IMR-90 (cell line): ENCODE measurements around the gene RGS3. TPM values are rescaled to one million over a fixed set of nuclear protein-coding genes. Genes with fewer than 3 reads are reported as not detected.

ENCODE experiments used
- ATAC-seq: fragments of 200-7000 bp; cut with Tn5 transposase; 2 replicates; pipeline ENCODE4 v1.9.1; 2020; ENCODE audit warnings: low read depth, mild to moderate bottlenecking, moderate library complexity
- BruUV-seq: library from RNA; stranded (reverse); fragments of 400-500 nt; replicated peaks from 2 replicates; lab custom pipeline; 2021; lab: Mats Ljungman, UMichigan
- CTCF ChIA-PET: fragments of 300-600 bp; formaldehyde crosslinking; extraction: SDS; loops from one replicate; lab custom pipeline; 2021; ENCODE audit warnings: antibody characterized with exemption; lab: Yijun Ruan, JAX
- POLR2A ChIA-PET: fragments of 300-600 bp; sonication (Branson Sonifier 250); formaldehyde crosslinking; loops from one replicate; lab custom pipeline; 2022; ENCODE audit warnings: antibody characterized with exemption; ENCODE audit not compliant: unreplicated experiment; lab: Charles Lee
- DNase-seq: peaks from one replicate; pipeline ENCODE4 v3.0.0; 2013
- H2AFZ ChIP-seq: replicated peaks from 2 replicates; pipeline ENCODE3; 2013; ENCODE audit warnings: low read length, mild to moderate bottlenecking; ENCODE audit not compliant: poor library complexity
- H2AK5ac ChIP-seq: 2 replicates; pipeline ENCODE4 v1.6.1; 2013; ENCODE audit warnings: low read depth, low read length, inconsistent platforms
- H2AK9ac ChIP-seq: replicated peaks from 2 replicates; pipeline ENCODE3; 2013; ENCODE audit warnings: mild to moderate bottlenecking, low read depth, low read length, moderate library complexity; ENCODE audit not compliant: poor library complexity
- H2BK120ac ChIP-seq: 2 replicates; pipeline ENCODE4 v1.6.1; 2013; ENCODE audit warnings: low read depth, low read length, inconsistent platforms
- H2BK15ac ChIP-seq: 3 replicates; pipeline ENCODE4 v1.6.1; 2013; ENCODE audit warnings: low read depth, low read length, inconsistent platforms
- H2BK20ac ChIP-seq: 2 replicates; pipeline ENCODE4 v1.6.1; 2013; ENCODE audit warnings: low read depth, mild to moderate bottlenecking, inconsistent platforms, low read length, moderate library complexity
- H2BK5ac ChIP-seq: 2 replicates; pipeline ENCODE4 v1.6.1; 2013; ENCODE audit warnings: mild to moderate bottlenecking, low read depth, low read length, inconsistent platforms; ENCODE audit not compliant: poor library complexity, severe bottlenecking
- H3K14ac ChIP-seq: replicated peaks from 2 replicates; pipeline ENCODE4 v1.6.1; 2013; ENCODE audit warnings: low read depth, low read length, inconsistent platforms
- H3K18ac ChIP-seq: 2 replicates; pipeline ENCODE4 v1.6.1; 2013; ENCODE audit warnings: low read depth, low read length, control low read depth
- H3K23ac ChIP-seq: 2 replicates; pipeline ENCODE4 v1.6.1; 2013; ENCODE audit warnings: low read depth, low read length, inconsistent platforms
- H3K27ac ChIP-seq: 2 replicates; pipeline ENCODE4 v1.5.1; 2013; ENCODE audit warnings: mild to moderate bottlenecking, control low read depth, low read length; ENCODE audit not compliant: insufficient read depth
- H3K27me3 ChIP-seq: 2 replicates; pipeline ENCODE4 v1.6.1; 2013; ENCODE audit warnings: low read length; ENCODE audit not compliant: control insufficient read depth, insufficient read depth
- H3K36me3 ChIP-seq: 2 replicates; pipeline ENCODE4 v1.6.1; 2013; ENCODE audit warnings: low read length, mixed read lengths; ENCODE audit not compliant: control insufficient read depth, insufficient read depth
- H3K4ac ChIP-seq: 2 replicates; pipeline ENCODE4 v1.6.1; 2013; ENCODE audit warnings: low read depth, low read length, inconsistent platforms
- H3K4me1 ChIP-seq: 2 replicates; pipeline ENCODE4 v1.6.1; 2013; ENCODE audit warnings: low read length, mixed read lengths; ENCODE audit not compliant: control insufficient read depth, insufficient read depth
- H3K4me2 ChIP-seq: 2 replicates; pipeline ENCODE4 v1.6.1; 2013; ENCODE audit warnings: low read depth, mild to moderate bottlenecking, control low read depth, low read length, moderate library complexity
- H3K4me3 ChIP-seq: 2 replicates; pipeline ENCODE4 v1.5.1; 2013; ENCODE audit warnings: low read depth, mild to moderate bottlenecking, control low read depth, low read length, moderate library complexity; ENCODE audit not compliant: insufficient read depth
- H3K56ac ChIP-seq: 2 replicates; pipeline ENCODE4 v1.6.1; 2013; ENCODE audit warnings: low read length, inconsistent platforms; ENCODE audit not compliant: insufficient read depth; ENCODE audit errors: extremely low read depth
- H3K79me1 ChIP-seq, 2 experiments: 2 replicates each; pipeline ENCODE4 v1.6.1; 2013; ENCODE audit warnings: low read length in 2 of 2, inconsistent platforms in 1 of 2, low read depth in 1 of 2
- H3K9ac ChIP-seq: 2 replicates; pipeline ENCODE4 v1.6.1; 2013; ENCODE audit warnings: low read depth, low read length, control low read depth
- H3K9me1 ChIP-seq: 2 replicates; pipeline ENCODE4 v1.6.1; 2013; ENCODE audit warnings: low read length, inconsistent platforms; ENCODE audit not compliant: insufficient read depth
- H3K9me3 ChIP-seq: 2 replicates; pipeline ENCODE4 v1.6.1; 2013; ENCODE audit warnings: low read length; ENCODE audit not compliant: control insufficient read depth, insufficient read depth
- H4K20me1 ChIP-seq: 2 replicates; pipeline ENCODE4 v1.6.1; 2013; ENCODE audit warnings: low read length, inconsistent platforms; ENCODE audit not compliant: insufficient read depth
- H4K5ac ChIP-seq: 2 replicates; pipeline ENCODE4 v1.6.1; 2013; ENCODE audit warnings: mild to moderate bottlenecking, low read depth, low read length, control low read depth
- H4K8ac ChIP-seq, 2 experiments: 2 replicates each; pipeline ENCODE4 v1.6.1; 2013; ENCODE audit warnings: low read depth in 2 of 2, low read length in 2 of 2, control low read depth in 1 of 2, inconsistent platforms in 1 of 2
- H4K91ac ChIP-seq: 2 replicates; pipeline ENCODE4 v1.6.1; 2013; ENCODE audit warnings: low read depth, low read length, inconsistent platforms; ENCODE audit not compliant: insufficient read depth
- BHLHE40 ChIP-seq: fragments of 150-350 bp; IDR thresholded peaks from 2 replicates; pipeline ENCODE4 v1.6.1; 2016; ENCODE audit warnings: mild to moderate bottlenecking, low read depth, low read length
- CHD1 ChIP-seq: IDR thresholded peaks from 2 replicates; pipeline ENCODE4 v1.6.1; 2012; ENCODE audit warnings: low read depth, low read length, improper control_type of control experiment
- MAFK ChIP-seq: IDR thresholded peaks from 2 replicates; pipeline ENCODE4 v1.6.1; 2012; ENCODE audit warnings: low read depth, low read length, improper control_type of control experiment
- MAZ ChIP-seq: IDR thresholded peaks from 2 replicates; pipeline ENCODE4 v1.6.1; 2012; ENCODE audit warnings: low read depth, mild to moderate bottlenecking, low read length, improper control_type of control experiment, moderate library complexity, borderline replicate concordance
- MXI1 ChIP-seq: IDR thresholded peaks from 2 replicates; pipeline ENCODE4 v1.6.1; 2012; ENCODE audit warnings: low read depth, mild to moderate bottlenecking, low read length, moderate library complexity, borderline replicate concordance
- NFE2L2 ChIP-seq: fragments of 150-350 bp; IDR thresholded peaks from 2 replicates; pipeline ENCODE4 v1.6.1; 2016; ENCODE audit warnings: low read depth, mild to moderate bottlenecking, low read length
- POLR2A ChIP-seq: IDR thresholded peaks from 2 replicates; pipeline ENCODE4 v1.6.1; 2012; ENCODE audit warnings: mild to moderate bottlenecking, low read depth, low read length
- RAD21 ChIP-seq: IDR thresholded peaks from 2 replicates; pipeline ENCODE4 v1.6.1; 2012; ENCODE audit warnings: low read length, improper control_type of control experiment
- RCOR1 ChIP-seq: IDR thresholded peaks from 2 replicates; pipeline ENCODE4 v1.6.1; 2012; ENCODE audit warnings: mild to moderate bottlenecking, low read length, improper control_type of control experiment; ENCODE audit not compliant: insufficient replicate concordance
- SMC3 ChIP-seq: fragments of 150-350 bp; IDR thresholded peaks from 2 replicates; pipeline ENCODE4 v1.6.1; 2016; ENCODE audit warnings: low read depth, mild to moderate bottlenecking, antibody characterized with exemption, low read length, moderate library complexity
- WGBS, 2 experiments: methylation state at CpG; one replicate each; pipeline versions ENCODE4 v1.1.5 to v1.1.7; 2013; ENCODE audit warnings: missing lambda C conversion rate in 2 of 2; ENCODE audit not compliant: insufficient read length in 1 of 2; ENCODE audit errors: extremely low coverage in 2 of 2; 5-methylcytosine and 5-hydroxymethylcytosine counted together
- dilution Hi-C: fragments of 300-500 bp; cut with HindIII; formaldehyde crosslinking; loops from one replicate; pipeline ENCODE4 v1.14.3; 2018; ENCODE audit warnings: low sequenced_read_pairs; ENCODE audit not compliant: unreplicated experiment
- in situ Hi-C: fragments of 300-500 bp; cut with MboI; formaldehyde crosslinking; loops from 3 replicates; pipeline ENCODE4 v1.14.3; 2019; ENCODE audit warnings: low sequenced_read_pairs, inconsistent platforms, mixed read lengths
- intact Hi-C: fragments of 100-400 bp; cut with micrococcal nuclease; formaldehyde crosslinking; loops from 2 replicates; pipeline ENCODE4 v1.10.0; 2022
- polyA plus RNA-seq, 3 experiments: library from polyadenylated mRNA; depleted of rRNA; stranded (reverse); fragments of >200 nt; gene quantifications; 2 replicates each; pipeline ENCODE4 v1.2.3, GENCODE V29; 2012; ENCODE audit warnings: low replicate concordance in 1 of 3
- total RNA-seq: library from RNA; depleted of rRNA; stranded (reverse); fragments of >200 nt; gene quantifications from 2 replicates; pipeline ENCODE4 v1.2.3, GENCODE V29; 2012
- TF ChIP-seq, protein P1 (sequence below): fragments of 150-350 bp; IDR thresholded peaks from 2 replicates; pipeline ENCODE4 v1.6.1; 2017; ENCODE audit warnings: mild to moderate bottlenecking, antibody characterized with exemption, low read length, low read depth
- TF ChIP-seq, protein P2 (sequence below): fragments of 150-350 bp; IDR thresholded peaks from 2 replicates; pipeline ENCODE4 v1.6.1; 2016; ENCODE audit warnings: low read depth, mild to moderate bottlenecking, low read length, moderate library complexity, borderline replicate concordance

Gene RGS3
- total and polyA plus RNA-seq, 2 of the 4 experiments (the other 2 are of a cell fraction): 51.8 to 65.6 TPM

DNA sequence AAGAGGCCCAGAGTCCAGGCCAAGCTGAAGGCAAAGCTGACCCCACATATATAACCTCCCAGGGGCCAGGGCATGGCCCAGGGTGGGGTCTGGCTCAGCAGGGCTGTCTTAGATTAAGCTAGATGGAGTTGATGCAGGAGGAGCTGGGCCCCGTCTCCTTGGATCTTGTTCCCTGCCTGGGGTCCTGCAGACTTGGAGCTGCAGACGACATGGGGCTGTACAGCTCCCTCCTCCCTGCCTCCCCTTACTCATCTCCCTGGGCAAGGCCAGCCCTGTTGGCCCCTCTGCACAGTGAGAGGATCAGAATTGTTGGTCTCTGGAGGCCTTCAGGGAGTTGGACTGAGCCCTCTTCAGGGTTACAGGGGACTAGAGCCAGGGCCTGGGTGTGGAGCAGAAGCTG is 134.9 kb downstream of the RGS3 start:
- POLR2A ChIA-PET: interaction anchor here (0.7 kb wide), 1 partner anchor 52 kb away, joined by 4 read pairs; no protein-coding TSS in a partner anchor
- Histone ChIP-seq H3K14ac (peak overlapping the region; percentile 57; the same call in 1 of the 2 replicates), H2BK15ac (no peak overlapping the region), H4K20me1 (peaks cover 42% of the 10 kb centered on the region), H2BK20ac (no peak overlapping the region; the same call in 1 of the 2 replicates), H3K27ac (no peak overlapping the region), H3K4me1 (peaks cover 57% of the 10 kb centered on the region), H3K36me3 (peaks cover 26% of the 10 kb centered on the region), H3K9ac (no peak overlapping the region), H3K27me3 (no peaks in the 10 kb centered on the region), H3K4ac (peak overlapping the region; percentile 69; the same call in 1 of the 2 replicates), H2BK120ac (peak overlapping the region; percentile 56; the same call in 1 of the 2 replicates), H2AFZ (no peak overlapping the region), H4K5ac (no peak overlapping the region), H3K18ac (no peak overlapping the region), H3K4me3 (no peak overlapping the region), H3K79me1 (peaks cover 0 to 69% of the 10 kb centered on the region in 2 experiments; a peak in 2 of 4 replicates), H4K8ac (peak overlapping the region in 1 of 2 experiments; percentile 5; a peak in 1 of 4 replicates), H3K4me2 (no peak overlapping the region), H3K9me1 (peaks cover 53% of the 10 kb centered on the region), H2AK9ac (peak overlapping the region; percentile 77), H4K91ac (no peak overlapping the region), H3K23ac (peak overlapping the region; percentile 53; the same call in 1 of the 2 replicates), H3K9me3 (no peaks in the 10 kb centered on the region), H3K56ac (no peak overlapping the region), H2AK5ac (peak overlapping the region; percentile 35; the same call in 1 of the 2 replicates), H2BK5ac (peak overlapping the region; percentile 27)
- no peak for ATAC-seq
- no CpG with 5 or more reads among the region's 2 CpGs for WGBS, 2 experiments
- no peak for TF ChIP-seq NFE2L2
- TF ChIP-seq CHD1: no peak
- TF ChIP-seq, protein P1, sequence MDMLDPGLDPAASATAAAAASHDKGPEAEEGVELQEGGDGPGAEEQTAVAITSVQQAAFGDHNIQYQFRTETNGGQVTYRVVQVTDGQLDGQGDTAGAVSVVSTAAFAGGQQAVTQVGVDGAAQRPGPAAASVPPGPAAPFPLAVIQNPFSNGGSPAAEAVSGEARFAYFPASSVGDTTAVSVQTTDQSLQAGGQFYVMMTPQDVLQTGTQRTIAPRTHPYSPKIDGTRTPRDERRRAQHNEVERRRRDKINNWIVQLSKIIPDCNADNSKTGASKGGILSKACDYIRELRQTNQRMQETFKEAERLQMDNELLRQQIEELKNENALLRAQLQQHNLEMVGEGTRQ: no peak
- no peak for TF ChIP-seq RAD21
- TF ChIP-seq RCOR1: no peak
- TF ChIP-seq MXI1: no peak
- TF ChIP-seq, protein P2, sequence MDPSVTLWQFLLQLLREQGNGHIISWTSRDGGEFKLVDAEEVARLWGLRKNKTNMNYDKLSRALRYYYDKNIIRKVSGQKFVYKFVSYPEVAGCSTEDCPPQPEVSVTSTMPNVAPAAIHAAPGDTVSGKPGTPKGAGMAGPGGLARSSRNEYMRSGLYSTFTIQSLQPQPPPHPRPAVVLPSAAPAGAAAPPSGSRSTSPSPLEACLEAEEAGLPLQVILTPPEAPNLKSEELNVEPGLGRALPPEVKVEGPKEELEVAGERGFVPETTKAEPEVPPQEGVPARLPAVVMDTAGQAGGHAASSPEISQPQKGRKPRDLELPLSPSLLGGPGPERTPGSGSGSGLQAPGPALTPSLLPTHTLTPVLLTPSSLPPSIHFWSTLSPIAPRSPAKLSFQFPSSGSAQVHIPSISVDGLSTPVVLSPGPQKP: no peak
- no peak for TF ChIP-seq POLR2A
- TF ChIP-seq SMC3: no peak
- TF ChIP-seq MAZ: no peak
- TF ChIP-seq MAFK: no peak
- no peak for TF ChIP-seq BHLHE40
- dilution Hi-C loops: no loop called here
- BruUV-seq: no TSS peak
- DNase-seq: no peak
- intact Hi-C loops: no loop called here
- CTCF ChIA-PET: interaction anchor here (1.9 kb wide), 1 partner anchor 57 kb away, joined by 6 read pairs; no protein-coding TSS in a partner anchor
- in situ Hi-C loops: no loop called here
